ENCODE data around the gene BMPR1B.

BMPR1B gene

DNA sequence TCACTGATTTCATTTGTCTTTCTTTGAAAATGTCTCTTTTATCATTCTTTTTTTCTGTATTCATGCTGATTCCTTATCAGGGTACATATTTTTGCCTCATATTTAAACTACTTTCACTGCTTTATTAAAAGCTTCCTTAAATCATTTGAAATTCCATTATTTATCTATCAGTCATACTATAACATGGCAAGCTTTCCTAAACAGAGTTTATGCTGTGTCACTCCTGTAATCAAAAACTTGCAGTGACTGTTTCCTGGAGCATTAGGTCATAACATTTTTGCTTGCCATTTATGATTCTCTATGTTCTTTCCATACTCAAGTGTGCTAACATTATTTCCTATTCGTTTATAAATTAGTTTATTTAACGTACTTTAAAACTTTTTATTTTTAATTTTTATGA lies 203.7 kb downstream of the BMPR1B start:
- Histone ChIP-seq H3K27ac (no peak overlapping the region), H3K27me3 (ENCODE audit: insufficient read depth, low read depth, severe bottlenecking) (no peaks in the 10 kb centered on the region), H3K36me3 (no peaks in the 10 kb centered on the region), H3K9me3 (ENCODE audit: severe bottlenecking) (no peaks in the 10 kb centered on the region), H3K4me3 (ENCODE audit: low read depth, low read length) (no peak overlapping the region)
- TF ChIP-seq, protein P1, sequence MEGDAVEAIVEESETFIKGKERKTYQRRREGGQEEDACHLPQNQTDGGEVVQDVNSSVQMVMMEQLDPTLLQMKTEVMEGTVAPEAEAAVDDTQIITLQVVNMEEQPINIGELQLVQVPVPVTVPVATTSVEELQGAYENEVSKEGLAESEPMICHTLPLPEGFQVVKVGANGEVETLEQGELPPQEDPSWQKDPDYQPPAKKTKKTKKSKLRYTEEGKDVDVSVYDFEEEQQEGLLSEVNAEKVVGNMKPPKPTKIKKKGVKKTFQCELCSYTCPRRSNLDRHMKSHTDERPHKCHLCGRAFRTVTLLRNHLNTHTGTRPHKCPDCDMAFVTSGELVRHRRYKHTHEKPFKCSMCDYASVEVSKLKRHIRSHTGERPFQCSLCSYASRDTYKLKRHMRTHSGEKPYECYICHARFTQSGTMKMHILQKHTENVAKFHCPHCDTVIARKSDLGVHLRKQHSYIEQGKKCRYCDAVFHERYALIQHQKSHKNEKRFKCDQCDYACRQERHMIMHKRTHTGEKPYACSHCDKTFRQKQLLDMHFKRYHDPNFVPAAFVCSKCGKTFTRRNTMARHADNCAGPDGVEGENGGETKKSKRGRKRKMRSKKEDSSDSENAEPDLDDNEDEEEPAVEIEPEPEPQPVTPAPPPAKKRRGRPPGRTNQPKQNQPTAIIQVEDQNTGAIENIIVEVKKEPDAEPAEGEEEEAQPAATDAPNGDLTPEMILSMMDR (IDR thresholded peaks at IDR 0.05; ENCODE audit: low read depth, low read length) = no peak
- DNase-seq = no peak

DNA sequence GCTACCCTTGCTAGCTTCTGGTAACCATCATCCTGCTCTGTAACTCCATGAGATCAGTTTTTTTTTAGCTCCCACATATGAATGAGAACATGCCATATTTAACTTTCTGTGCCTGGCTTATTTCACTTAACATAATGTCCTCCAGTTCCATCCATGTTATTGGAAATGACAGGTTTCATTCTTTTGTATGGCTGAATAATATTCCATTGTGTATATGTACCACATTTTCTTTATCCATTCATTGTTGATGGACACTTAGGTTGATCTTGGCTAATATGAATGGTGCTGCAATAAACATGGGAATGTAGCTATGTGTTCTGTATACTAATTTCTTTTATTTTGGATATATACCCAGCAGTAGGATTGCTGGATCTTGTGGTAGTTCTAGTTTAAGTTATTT lies 204.7 kb downstream of the BMPR1B start:
- H3K9me3 ChIP-seq (ENCODE audit: severe bottlenecking) = no peaks in the 10 kb centered on the region
- TF ChIP-seq, protein P1 (IDR thresholded peaks at IDR 0.05; ENCODE audit: low read depth, low read length) = no peak
- no peaks in the 10 kb centered on the region for H3K36me3 ChIP-seq
- H3K27ac ChIP-seq = no peak overlapping the region
- H3K27me3 ChIP-seq (ENCODE audit: insufficient read depth, low read depth, severe bottlenecking) = no peaks in the 10 kb centered on the region
- DNase-seq = no peak
- no peak overlapping the region for H3K4me3 ChIP-seq (ENCODE audit: low read depth, low read length)

DNA sequence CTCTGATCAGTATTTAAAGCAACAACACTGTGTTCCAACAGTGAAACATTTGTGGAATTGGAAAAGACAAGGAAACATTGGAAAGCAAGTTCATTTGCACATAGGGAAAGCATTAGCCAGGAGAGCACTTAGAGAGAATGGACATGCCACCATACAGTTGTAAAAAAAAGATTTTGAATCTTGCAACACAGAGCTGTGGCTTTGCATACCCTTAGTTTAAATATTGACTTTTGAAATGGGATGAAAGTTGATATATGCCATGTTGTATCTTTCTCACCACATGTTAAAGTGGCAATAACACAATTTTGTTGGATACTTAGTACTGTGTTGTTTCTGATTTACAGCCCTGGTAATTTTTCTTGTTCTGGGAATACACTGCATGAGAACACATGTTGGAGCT lies 208.1 kb downstream of the BMPR1B start:
- H3K9me3 ChIP-seq (ENCODE audit: severe bottlenecking) = no peaks in the 10 kb centered on the region
- H3K27ac ChIP-seq = no peak overlapping the region
- no peak overlapping the region for H3K4me3 ChIP-seq (ENCODE audit: low read depth, low read length)
- no peaks in the 10 kb centered on the region for H3K36me3 ChIP-seq
- no peak for DNase-seq
- TF ChIP-seq, protein P1 (IDR thresholded peaks at IDR 0.05; ENCODE audit: low read depth, low read length) = no peak
- no peaks in the 10 kb centered on the region for H3K27me3 ChIP-seq (ENCODE audit: insufficient read depth, low read depth, severe bottlenecking)

DNA sequence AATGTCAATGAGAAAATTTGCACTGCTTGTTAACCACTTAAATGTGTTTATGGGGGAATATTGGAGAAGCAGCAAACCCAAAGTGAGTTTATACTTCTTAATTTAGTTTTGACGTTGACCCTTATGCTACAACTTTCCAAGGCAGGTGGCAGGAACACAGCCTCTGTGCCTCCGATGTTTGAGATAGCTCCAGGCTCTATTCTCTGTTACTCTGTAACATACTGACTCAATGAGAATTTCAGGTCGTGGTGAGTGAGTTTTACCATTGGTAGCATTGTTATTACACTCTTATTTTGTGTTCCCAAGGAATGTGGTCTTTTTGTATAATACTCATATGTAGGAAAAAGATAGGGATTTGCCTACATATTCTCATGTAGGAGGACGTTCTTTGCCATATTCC lies 210.7 kb downstream of the BMPR1B start:
- Histone ChIP-seq H3K4me3 (ENCODE audit: low read depth, low read length) (no peak overlapping the region), H3K36me3 (no peaks in the 10 kb centered on the region), H3K9me3 (ENCODE audit: severe bottlenecking) (no peaks in the 10 kb centered on the region), H3K27me3 (ENCODE audit: insufficient read depth, low read depth, severe bottlenecking) (no peaks in the 10 kb centered on the region), H3K27ac (no peak overlapping the region)
- no peak for DNase-seq
- TF ChIP-seq, protein P1 (IDR thresholded peaks at IDR 0.05; ENCODE audit: low read depth, low read length) = no peak

DNA sequence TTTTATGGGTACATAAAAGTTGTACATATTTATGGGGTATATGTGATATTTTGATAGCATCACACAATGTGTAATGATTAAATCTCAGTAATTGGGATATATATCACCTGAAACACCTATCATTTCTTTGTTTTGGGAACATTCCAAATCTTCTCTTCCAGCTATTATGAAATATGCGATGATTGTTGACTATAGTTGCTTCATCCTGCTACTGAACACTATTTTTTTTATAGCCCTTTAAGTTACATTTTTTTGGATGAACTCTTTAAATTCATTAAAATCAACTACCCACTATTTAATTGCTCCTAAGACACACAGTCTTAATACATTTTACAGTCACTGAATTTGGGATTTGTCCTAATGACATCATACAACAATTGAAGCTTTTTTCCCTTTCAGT lies 212.9 kb downstream of the BMPR1B start:
- no peaks in the 10 kb centered on the region for H3K36me3 ChIP-seq
- H3K27me3 ChIP-seq (ENCODE audit: insufficient read depth, low read depth, severe bottlenecking) = no peaks in the 10 kb centered on the region
- no peak for DNase-seq
- H3K4me3 ChIP-seq (ENCODE audit: low read depth, low read length) = no peak overlapping the region
- no peak overlapping the region for H3K27ac ChIP-seq
- TF ChIP-seq, protein P1 (IDR thresholded peaks at IDR 0.05; ENCODE audit: low read depth, low read length) = no peak
- no peaks in the 10 kb centered on the region for H3K9me3 ChIP-seq (ENCODE audit: severe bottlenecking)

DNA sequence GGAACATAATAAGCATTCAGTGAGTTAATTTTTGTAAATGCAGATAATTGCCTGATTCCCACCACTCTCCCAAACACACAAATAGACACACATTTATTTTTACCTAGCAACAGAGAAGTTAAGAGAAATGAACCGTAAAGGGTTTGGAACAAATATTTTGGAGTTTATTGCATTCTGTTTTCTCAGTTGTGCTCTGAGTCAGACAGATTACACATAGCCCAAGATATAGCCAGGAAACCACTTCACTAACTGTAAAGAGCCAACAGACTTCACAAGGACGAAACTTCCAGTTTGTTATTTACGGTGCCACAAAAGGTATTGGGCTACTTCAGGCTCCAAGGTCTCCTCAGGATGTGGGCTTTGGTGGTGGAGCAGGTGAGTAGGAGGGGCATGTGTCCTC lies 217.0 kb downstream of the BMPR1B start:
- no peaks in the 10 kb centered on the region for H3K36me3 ChIP-seq
- H3K27ac ChIP-seq = no peak overlapping the region
- no peaks in the 10 kb centered on the region for H3K27me3 ChIP-seq (ENCODE audit: insufficient read depth, low read depth, severe bottlenecking)
- DNase-seq = no peak
- H3K9me3 ChIP-seq (ENCODE audit: severe bottlenecking) = no peaks in the 10 kb centered on the region
- no peak overlapping the region for H3K4me3 ChIP-seq (ENCODE audit: low read depth, low read length)
- TF ChIP-seq, protein P1 (IDR thresholded peaks at IDR 0.05; ENCODE audit: low read depth, low read length) = no peak

All from WERI-Rb-1 (cell line).